HL-60 (cell line): ENCODE results near the gene C1orf56.

Source experiments
- DNase-seq, 2 experiments: peaks; one replicate each; pipeline ENCODE4 v3.0.0-alpha.2; 2010 to 2020; ENCODE audit warnings: low read depth in 1 of 2, low spot score in 1 of 2
- H3K27ac ChIP-seq: fragments of 250-450 bp; sonication (Bioruptor Pico); replicated peaks from 2 replicates; pipeline ENCODE4 v1.5.1; 2020; ENCODE audit warnings: mild to moderate bottlenecking, moderate library complexity
- H3K27me3 ChIP-seq: fragments of 250-450 bp; sonication (Bioruptor Pico); 2 replicates; pipeline ENCODE4 v1.5.1; 2021; ENCODE audit warnings: mild to moderate bottlenecking, moderate library complexity; ENCODE audit not compliant: insufficient read depth, poor library complexity, severe bottlenecking
- H3K4me3 ChIP-seq: replicated peaks from 2 replicates; pipeline ENCODE4 v1.5.1; 2011; ENCODE audit warnings: mild to moderate bottlenecking, control low read depth, low read length; ENCODE audit not compliant: insufficient read depth
- CTCF ChIP-seq: IDR thresholded peaks from one replicate; pipeline ENCODE4 v1.5.1; 2011; ENCODE audit warnings: low read length, control low read depth, inconsistent platforms; ENCODE audit not compliant: insufficient read depth
- GABPA ChIP-seq: IDR thresholded peaks from 2 replicates; pipeline ENCODE4 v1.6.1; 2012; ENCODE audit warnings: low read depth
- POLR2AphosphoS5 ChIP-seq: IDR thresholded peaks from 2 replicates; pipeline ENCODE4 v1.6.1; 2012; ENCODE audit warnings: low read depth
- REST ChIP-seq: IDR thresholded peaks from 2 replicates; pipeline ENCODE4 v1.6.1; 2012; ENCODE audit warnings: low read depth; ENCODE audit not compliant: insufficient replicate concordance
- SPI1 ChIP-seq: IDR thresholded peaks from 2 replicates; pipeline ENCODE4 v1.6.1; 2012; ENCODE audit warnings: low read depth, mild to moderate bottlenecking, borderline replicate concordance

Gene C1orf56

GRCh38 chr1:151059109-151060006 is 11.8 kb downstream of the C1orf56 start, which contains the start of gene CDC42SE1:
Gene CDC42SE1, minus strand, starts transcription at chr1:151059622. Its CDS starts 3,892 bp downstream, at chr1:151055730.
- H3K4me3 ChIP-seq, result peak within 1 kb of the TSS; percentile 87
- TF ChIP-seq REST (no peak), SPI1 (peak; percentile 41; the same call in 1 of the 2 replicates), CTCF (peak; percentile 62), POLR2AphosphoS5 (peak; percentile 77; the same call in 1 of the 2 replicates), GABPA (peak; percentile 47)
- peak within 1 kb of the TSS; percentile 90 for H3K27ac ChIP-seq
- peak; percentile 86 to 88 for DNase-seq
- no peaks in the 10 kb centered on the region for H3K27me3 ChIP-seq

- Histone ChIP-seq H3K27me3 (no peaks in the 10 kb centered on the region), H3K27ac (peak within 1 kb of the TSS; percentile 90), H3K4me3 (peak within 1 kb of the TSS; percentile 87)
- no peak for TF ChIP-seq REST
- TF ChIP-seq POLR2AphosphoS5, result no peak
- no peak for TF ChIP-seq GABPA
- TF ChIP-seq CTCF, result no peak
- no peak for TF ChIP-seq SPI1
- DNase-seq, result no peak
Measured at GRCh38 chr1:151060007-151060656, 12.6 kb downstream of the C1orf56 start, which contains the start of gene MLLT11. Gene MLLT11, plus strand, starts transcription at chr1:151060397. Its CDS starts 6,828 bp downstream, at chr1:151067225.

- TF ChIP-seq POLR2AphosphoS5, result no peak
- TF ChIP-seq SPI1, result no peak
- no peak for TF ChIP-seq REST
- no peak for TF ChIP-seq CTCF
- no peak for DNase-seq
- Histone ChIP-seq H3K27me3 (no peaks in the 10 kb centered on the region), H3K27ac (no peak overlapping the region), H3K4me3 (no peak overlapping the region)
Measured at GRCh38 chr1:151060657-151061421, 13.3 kb downstream of the C1orf56 start.
